Endothelial cell of umbilical vein (primary cell): ENCODE data around the gene PTGIR. TPM values are rescaled to one million over a fixed set of nuclear protein-coding genes. Genes with fewer than 3 reads are reported as not detected.

ENCODE experiments used
- BruUV-seq: library from RNA; stranded (reverse); fragments of 400-500 nt; replicated peaks from 2 replicates; lab custom pipeline; 2021; lab: Mats Ljungman, UMichigan
- CTCF ChIA-PET: fragments of 300-600, 350-600 bp; sonication (Branson Sonifier 250); formaldehyde crosslinking; loops from one replicate; lab custom pipeline; 2021; ENCODE audit warnings: antibody characterized with exemption, inconsistent platforms; lab: Charles Lee
- POLR2A ChIA-PET: fragments of 300-600, 350-600 bp; sonication (Branson Sonifier 250); formaldehyde crosslinking; loops from one replicate; lab custom pipeline; 2021; ENCODE audit warnings: antibody characterized with exemption, inconsistent platforms; lab: Charles Lee
- DNase-seq: peaks from one replicate; pipeline ENCODE4 v3.0.0-alpha.2; 2011; ENCODE audit warnings: low read depth, low spot score
- FAIRE-seq: peaks from 2 replicates; lab custom pipeline; 2011; peaks lifted over from hg19 to GRCh38; lab: Jason Lieb, UNC
- H2AFZ ChIP-seq: 2 replicates; pipeline ENCODE4 v1.6.0; 2012; ENCODE audit warnings: low read depth, low read length, control low read depth, inconsistent platforms
- H3K27ac ChIP-seq: 2 replicates; pipeline ENCODE4 v1.5.1; 2011; ENCODE audit warnings: low read depth, mild to moderate bottlenecking, control low read depth, low read length, moderate library complexity; ENCODE audit not compliant: insufficient read depth
- H3K27me3 ChIP-seq, 2 experiments: 2 replicates each; pipeline versions ENCODE4 v1.6.0 to v1.6.1; 2011; ENCODE audit warnings: low read length in 2 of 2, mixed read lengths in 1 of 2; ENCODE audit not compliant: control insufficient read depth in 2 of 2, insufficient read depth in 2 of 2
- H3K36me3 ChIP-seq, 2 experiments: 2 replicates in 1 of 2; 3 replicates in 1 of 2; pipeline ENCODE4 v1.5.1; 2011; ENCODE audit warnings: low read length in 2 of 2, mild to moderate bottlenecking in 1 of 2, moderate library complexity in 1 of 2; ENCODE audit not compliant: control insufficient read depth in 2 of 2, insufficient read depth in 2 of 2; ENCODE audit errors: extremely low read depth in 1 of 2
- H3K4me1 ChIP-seq: 3 replicates; pipeline ENCODE4 v1.5.1; 2011; ENCODE audit warnings: mild to moderate bottlenecking, low read length; ENCODE audit not compliant: control insufficient read depth, insufficient read depth; ENCODE audit errors: extremely low read depth
- H3K4me2 ChIP-seq: 2 replicates; pipeline ENCODE4 v1.6.1; 2011; ENCODE audit warnings: low read length, control low read depth, mixed read lengths; ENCODE audit not compliant: insufficient read depth
- H3K4me3 ChIP-seq, 3 experiments: fragments of 200-600 bp in 1 of 3; sonication (generic), shearing (Covaris generic) in 1 of 3; replicated peaks in 1 of 3; 2 replicates each; pipeline ENCODE4 v1.5.1; 2011 to 2016; ENCODE audit warnings: control low read depth in 3 of 3, low read length in 3 of 3, mild to moderate bottlenecking in 2 of 3, inconsistent platforms in 1 of 3, low read depth in 1 of 3, moderate library complexity in 1 of 3; ENCODE audit not compliant: insufficient read depth in 1 of 3
- H3K79me2 ChIP-seq: 2 replicates; pipeline ENCODE4 v1.6.0; 2012; ENCODE audit warnings: low read length, inconsistent platforms; ENCODE audit not compliant: control insufficient read depth, insufficient read depth
- H3K9ac ChIP-seq: replicated peaks from 2 replicates; pipeline ENCODE3; 2011; ENCODE audit warnings: low read length, control low read depth; ENCODE audit not compliant: insufficient read depth; ENCODE audit errors: extremely low read depth
- H3K9me1 ChIP-seq: replicated peaks from 3 replicates; pipeline ENCODE4 v1.6.0; 2011; ENCODE audit warnings: mild to moderate bottlenecking, low read length; ENCODE audit not compliant: control insufficient read depth, insufficient read depth; ENCODE audit errors: extremely low read depth
- H3K9me3 ChIP-seq: replicated peaks from 2 replicates; pipeline ENCODE4 v1.5.1; 2012; ENCODE audit warnings: low read length, inconsistent platforms; ENCODE audit not compliant: control insufficient read depth, insufficient read depth
- H4K20me1 ChIP-seq: replicated peaks from 2 replicates; pipeline ENCODE3; 2011; ENCODE audit warnings: mild to moderate bottlenecking, low read length; ENCODE audit not compliant: control insufficient read depth, insufficient read depth; ENCODE audit errors: extremely low read depth
- EZH2 ChIP-seq: IDR thresholded peaks from 2 replicates; pipeline ENCODE4 v1.6.1; 2012; ENCODE audit warnings: borderline replicate concordance, low read depth, mild to moderate bottlenecking, moderate library complexity, low read length, inconsistent platforms; ENCODE audit not compliant: severe bottlenecking
- FOS ChIP-seq: IDR thresholded peaks from 2 replicates; pipeline ENCODE4 v1.6.1; 2011; ENCODE audit warnings: mild to moderate bottlenecking, low read length, moderate library complexity, borderline replicate concordance; ENCODE audit not compliant: insufficient read depth
- GATA2 ChIP-seq: IDR thresholded peaks from 2 replicates; pipeline ENCODE4 v1.7.0; 2011; ENCODE audit warnings: low read depth, mild to moderate bottlenecking, moderate library complexity, mixed read lengths, low read length; ENCODE audit not compliant: insufficient read length, insufficient read depth
- MAX ChIP-seq: IDR thresholded peaks from 2 replicates; pipeline ENCODE4 v1.6.1; 2011; ENCODE audit not compliant: insufficient read depth, insufficient read length
- MYC ChIP-seq: IDR thresholded peaks from one replicate; pipeline ENCODE4 v1.6.1; 2011; ENCODE audit warnings: mild to moderate bottlenecking, low read depth, low read length
- POLR2A ChIP-seq: IDR thresholded peaks from 2 replicates; pipeline ENCODE4 v1.6.1; 2012; ENCODE audit warnings: low read depth, mild to moderate bottlenecking, control low read depth, low read length
- dilution Hi-C: fragments of 300-500 bp; cut with MboI; formaldehyde crosslinking; loops from one replicate; pipeline ENCODE4 v1.15.0; 2019; ENCODE audit warnings: low sequenced_read_pairs; ENCODE audit not compliant: extremely low pct_ligation_motif_present
- intact Hi-C: fragments of 100-400 bp; cut with micrococcal nuclease; formaldehyde crosslinking; loops from one replicate; pipeline ENCODE4 v1.10.0; 2022
- polyA plus RNA-seq, 4 experiments: library from polyadenylated mRNA; depleted of rRNA in 3 of 4; stranded (reverse) in 3 of 4; unstranded in 1 of 4; fragments of >200 nt; gene quantifications; 2 replicates each; pipeline versions ENCODE4 v1.2.1 to v1.2.3, GENCODE V29; 2011 to 2012; ENCODE audit warnings: missing spikeins in 1 of 4
- total RNA-seq: library from RNA; stranded (reverse); gene quantifications from 2 replicates; pipeline ENCODE4 v1.2.3, GENCODE V29; 2021
- TF ChIP-seq, protein P1 (sequence below), 2 donors: IDR thresholded peaks; 1 replicate in 1 of 2; 2 replicates in 1 of 2; pipeline ENCODE4 v1.5.1; 2011; ENCODE audit warnings: low read length in 2 of 2, mild to moderate bottlenecking in 2 of 2, moderate library complexity in 2 of 2, control low read depth in 1 of 2, inconsistent platforms in 1 of 2, low read depth in 1 of 2; ENCODE audit not compliant: insufficient read depth in 1 of 2; ENCODE audit errors: extremely low read depth in 1 of 2

Gene PTGIR
- total and polyA plus RNA-seq, 2 donors (not counting 3 experiments of a cell fraction or from before 2014, with no cell fraction given), result 0.55 to 2.7 TPM

- Histone ChIP-seq H3K9me3 (no peaks in the 10 kb centered on the region), H4K20me1 (no peaks in the 10 kb centered on the region), H3K36me3 (no peaks in the 10 kb centered on the region), H3K4me2 (no peak overlapping the region), H3K9ac (no peak overlapping the region), H3K79me2 (no peaks in the 10 kb centered on the region), H2AFZ (no peak overlapping the region), H3K27me3 (no peaks in the 10 kb centered on the region), H3K4me1 (no peaks in the 10 kb centered on the region), H3K9me1 (no peaks in the 10 kb centered on the region), H3K27ac (no peak overlapping the region), H3K4me3 (no peak overlapping the region)
- CTCF ChIA-PET, result interaction anchor here (0.9 to 1.4 kb wide), 4 partner anchors 8 to 58 kb away, joined by 3 to 4 read pairs (median 3); no protein-coding TSS in a partner anchor
- intact Hi-C loops (no loop called here), dilution Hi-C loops (no loop called here)
- TF ChIP-seq GATA2, result no peak
- TF ChIP-seq MYC, result no peak
- TF ChIP-seq POLR2A, result no peak
- no peak for TF ChIP-seq FOS
- TF ChIP-seq MAX, result no peak
- TF ChIP-seq, protein P1, sequence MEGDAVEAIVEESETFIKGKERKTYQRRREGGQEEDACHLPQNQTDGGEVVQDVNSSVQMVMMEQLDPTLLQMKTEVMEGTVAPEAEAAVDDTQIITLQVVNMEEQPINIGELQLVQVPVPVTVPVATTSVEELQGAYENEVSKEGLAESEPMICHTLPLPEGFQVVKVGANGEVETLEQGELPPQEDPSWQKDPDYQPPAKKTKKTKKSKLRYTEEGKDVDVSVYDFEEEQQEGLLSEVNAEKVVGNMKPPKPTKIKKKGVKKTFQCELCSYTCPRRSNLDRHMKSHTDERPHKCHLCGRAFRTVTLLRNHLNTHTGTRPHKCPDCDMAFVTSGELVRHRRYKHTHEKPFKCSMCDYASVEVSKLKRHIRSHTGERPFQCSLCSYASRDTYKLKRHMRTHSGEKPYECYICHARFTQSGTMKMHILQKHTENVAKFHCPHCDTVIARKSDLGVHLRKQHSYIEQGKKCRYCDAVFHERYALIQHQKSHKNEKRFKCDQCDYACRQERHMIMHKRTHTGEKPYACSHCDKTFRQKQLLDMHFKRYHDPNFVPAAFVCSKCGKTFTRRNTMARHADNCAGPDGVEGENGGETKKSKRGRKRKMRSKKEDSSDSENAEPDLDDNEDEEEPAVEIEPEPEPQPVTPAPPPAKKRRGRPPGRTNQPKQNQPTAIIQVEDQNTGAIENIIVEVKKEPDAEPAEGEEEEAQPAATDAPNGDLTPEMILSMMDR (IDR thresholded peaks at IDR 0.05; ENCODE audit: extremely low read depth in 1 of 2, insufficient read depth in 1 of 2, low read depth in 1 of 2, low read length in 2 of 2), result no peak
- no peak for TF ChIP-seq EZH2
- FAIRE-seq (no peak), DNase-seq (no peak)
- POLR2A ChIA-PET, result no interaction called here
- no TSS peak for BruUV-seq
Measured at GRCh38 chr19:46573679-46574498, 51.0 kb downstream of the PTGIR start.
